Nucleus accumbens (tissue), 56 donors: Measurements from ENCODE around the gene NOD1.

Source experiments
- DNase-seq, 56 donors: peaks; one replicate each; lab custom pipeline; 2025; lab: John Stamatoyannopoulos, UW

The NOD1 gene

DNA sequence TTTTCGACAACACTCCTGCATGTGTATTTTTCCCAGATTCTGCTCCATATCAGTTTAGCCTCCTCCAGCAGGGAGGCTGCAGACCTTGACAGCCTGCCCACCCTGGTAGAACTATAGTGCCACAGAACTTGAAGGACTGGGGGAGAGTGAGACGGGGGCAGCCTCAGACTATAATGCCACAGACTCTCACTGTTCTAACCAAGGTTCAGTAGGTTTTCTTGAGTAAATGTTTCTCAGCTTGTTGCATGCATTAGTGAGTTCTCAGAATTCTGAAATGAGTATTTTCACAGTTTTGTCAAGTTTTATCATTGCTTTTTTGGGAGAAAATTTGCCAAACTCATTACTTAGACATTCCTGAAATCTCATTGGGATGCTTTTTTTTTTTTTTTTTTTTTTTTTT lies 98.3 kb downstream of the NOD1 start:
- no peak for DNase-seq

DNA sequence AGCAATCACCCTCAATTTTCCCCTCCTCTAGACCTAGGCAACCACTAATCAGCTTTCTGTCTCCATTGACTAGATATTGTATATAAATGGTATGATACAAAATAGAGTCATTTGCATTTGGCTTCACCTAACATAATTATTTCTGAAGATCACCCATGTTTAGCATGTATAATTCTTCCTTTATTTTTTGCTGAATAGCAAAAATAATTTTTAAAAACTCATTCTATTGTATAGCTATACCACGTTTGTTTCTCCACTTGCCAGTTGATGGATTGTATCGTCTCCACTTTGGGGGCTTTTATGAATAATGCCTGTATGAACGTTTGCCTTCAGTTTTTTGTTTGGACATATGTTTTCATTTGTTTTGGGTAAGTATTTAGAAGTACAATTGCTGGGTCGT lies 98.8 kb downstream of the NOD1 start:
- no peak for DNase-seq

DNA sequence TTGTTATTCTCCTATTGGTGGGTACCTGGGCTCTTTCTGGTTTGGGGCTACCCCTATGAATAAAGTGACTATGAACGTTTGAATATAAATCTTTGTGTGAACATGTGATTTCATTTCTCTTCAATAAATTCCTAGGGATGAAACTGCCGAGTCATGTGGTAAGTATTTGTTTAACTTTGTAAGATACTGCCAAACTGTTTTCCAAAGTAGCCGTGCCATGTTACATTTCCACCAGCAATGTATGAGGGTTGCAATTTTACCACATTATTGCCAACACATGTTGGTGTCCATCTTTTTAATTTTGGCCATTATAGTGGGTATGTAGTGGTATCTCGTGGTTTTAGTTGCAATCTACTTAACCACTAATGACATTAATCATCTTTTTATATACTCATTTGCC lies 99.5 kb downstream of the NOD1 start:
- no peak for DNase-seq

DNA sequence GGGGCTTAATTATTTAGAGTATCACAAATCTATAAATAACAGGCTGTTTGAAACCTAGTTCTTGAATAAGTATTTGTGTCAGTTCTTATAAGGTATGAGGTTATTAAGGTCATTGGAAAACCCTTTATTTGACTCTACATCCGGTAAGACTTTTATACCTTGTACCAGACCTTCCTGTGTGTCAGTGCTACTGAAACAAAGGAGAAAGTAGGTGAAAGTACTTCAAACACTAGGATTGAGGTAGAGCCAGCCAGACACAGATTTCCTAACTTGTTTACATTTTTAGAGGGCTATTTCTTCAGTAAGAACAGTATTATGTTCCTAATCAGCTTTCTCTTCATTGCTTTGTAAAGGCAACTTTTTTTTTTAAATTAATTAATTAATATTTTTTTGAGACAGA lies 100.3 kb downstream of the NOD1 start:
- DNase-seq, result no peak
